ENCODE measurements around the gene RGS9.
"Not testable (repeated sequence)": the region's sequence is repeated elsewhere in the genome, so short reads cannot be mapped to it uniquely, and the experiment has no call there.

RGS9 gene

GRCh38 chr17:65116515-65116914 is 20.7 kb upstream of the RGS9 start:
- not testable (repeated sequence) for DNase-seq

GRCh38 chr17:65117384-65118035 is 19.7 kb upstream of the RGS9 start:
- no peak for DNase-seq

GRCh38 chr17:65121368-65121767 is 15.8 kb upstream of the RGS9 start:
- no peak for DNase-seq

- no peak for DNase-seq
These were observed 15.0 kb upstream of the RGS9 start for GRCh38 chr17:65121916-65122806.

- DNase-seq, result peak; percentile 83
These were observed 14.1 kb upstream of the RGS9 start for GRCh38 chr17:65122836-65123756.

- no peak for DNase-seq
These were observed 13.2 kb upstream of the RGS9 start for GRCh38 chr17:65123757-65124675.

GRCh38 chr17:65130832-65131231 is 6.3 kb upstream of the RGS9 start:
- no peak for DNase-seq

- DNase-seq, result no peak
These were observed 5.9 kb upstream of the RGS9 start for GRCh38 chr17:65131240-65131639.

- DNase-seq, result no peak
These were observed 5.2 kb upstream of the RGS9 start for GRCh38 chr17:65131946-65132345.

- DNase-seq, result no peak
These were observed 3.1 kb upstream of the RGS9 start for GRCh38 chr17:65134035-65134434.

GRCh38 chr17:65139101-65139764 is 2.1 kb downstream of the RGS9 start:
- DNase-seq, result no peak

GRCh38 chr17:65142247-65142646 is 5.1 kb downstream of the RGS9 start:
- no peak for DNase-seq

GRCh38 chr17:65143889-65144604 is 6.9 kb downstream of the RGS9 start:
- no peak for DNase-seq

- DNase-seq, result no peak
These were observed 8.6 kb downstream of the RGS9 start for GRCh38 chr17:65145743-65146142.

- no peak for DNase-seq
These were observed 10.8 kb downstream of the RGS9 start for GRCh38 chr17:65147955-65148354.

GRCh38 chr17:65154770-65155589 is 17.8 kb downstream of the RGS9 start:
- DNase-seq, result no peak

- DNase-seq, result no peak
These were observed 18.5 kb downstream of the RGS9 start for GRCh38 chr17:65155622-65156021.

GRCh38 chr17:65156185-65156834 is 19.1 kb downstream of the RGS9 start:
- no peak for DNase-seq

GRCh38 chr17:65156835-65157565 is 19.8 kb downstream of the RGS9 start:
- no peak for DNase-seq

Measured in activated T-cell treated with anti-CD3 and anti-CD28 coated beads, Interleukin-2, amount 50 U/mL, for 1 hour (primary cell).